Type B pancreatic cell (in vitro differentiated cells): Measurements from ENCODE around the gene MAPK11. TPM values are rescaled to one million over a fixed set of nuclear protein-coding genes. Genes with fewer than 3 reads are reported as not detected.

ENCODE experiments used
- DNase-seq: peaks from one replicate; pipeline ENCODE4 v3.0.0; 2021; ENCODE audit warnings: mixed read lengths; ENCODE audit not compliant: unreplicated experiment; ENCODE audit errors: extremely low spot score
- H3K27ac Mint-ChIP-seq: 2 replicates; pipeline ENCODE4 v1.8.0; 2021; ENCODE audit warnings: mild to moderate bottlenecking, mixed read lengths
- H3K27me3 Mint-ChIP-seq: 2 replicates; pipeline ENCODE4 v1.8.0; 2021; ENCODE audit warnings: mixed read lengths
- H3K36me3 Mint-ChIP-seq: 2 replicates; pipeline ENCODE4 v1.8.0; 2021; ENCODE audit warnings: mixed read lengths
- H3K4me1 Mint-ChIP-seq: one replicate; pipeline ENCODE4 v1.8.0; 2021; ENCODE audit warnings: mixed read lengths; ENCODE audit not compliant: unreplicated experiment
- H3K4me3 Mint-ChIP-seq: 2 replicates; pipeline ENCODE4 v1.8.0; 2021; ENCODE audit warnings: mild to moderate bottlenecking, mixed read lengths
- H3K9me3 Mint-ChIP-seq: 2 replicates; pipeline ENCODE4 v1.8.0; 2021; ENCODE audit warnings: mixed read lengths
- CTCF ChIP-seq: fragments of 200-600 bp; sonication (generic); conservative IDR thresholded peaks from 2 replicates; pipeline ENCODE4 v1.5.0; 2021; ENCODE audit warnings: antibody characterized with exemption, mild to moderate bottlenecking
- total RNA-seq: library from RNA; stranded (reverse); gene quantifications from 2 replicates; pipeline ENCODE4 v1.2.1, GENCODE V29; 2021; ENCODE audit warnings: low replicate concordance

MAPK11 gene
- total RNA-seq, 1 donor from 2014 or later: 7.4 TPM

GRCh38 chr22:50229370-50229769 lies 40.8 kb downstream of the MAPK11 start:
- Mint-ChIP-seq H3K4me1 (no peaks in the 10 kb centered on the region), H3K9me3 (no peaks in the 10 kb centered on the region), H3K27ac (no peak overlapping the region), H3K4me3 (no peak overlapping the region), H3K36me3 (no peaks in the 10 kb centered on the region), H3K27me3 (no peaks in the 10 kb centered on the region)
- DNase-seq: no peak
- no peak for TF ChIP-seq CTCF

DNA sequence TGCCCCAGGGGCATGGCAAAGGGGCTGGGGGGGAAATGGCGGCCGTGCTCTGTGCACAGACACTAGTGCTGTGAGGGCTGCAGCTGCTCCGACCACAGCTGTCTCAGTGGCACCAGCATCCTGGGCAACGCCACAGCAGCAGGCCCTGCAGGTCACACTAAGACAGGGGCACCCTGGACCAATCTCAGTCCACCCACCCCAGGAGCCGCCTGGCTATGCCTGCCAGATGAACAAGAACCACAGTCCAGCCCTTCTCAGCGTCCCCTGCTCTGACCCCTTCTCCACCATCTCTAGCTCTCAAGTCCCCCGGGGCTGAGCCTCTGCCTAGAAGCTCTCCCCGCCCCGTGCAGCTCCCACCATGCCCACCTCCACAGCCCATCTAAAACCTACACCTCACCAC lies 41.8 kb downstream of the MAPK11 start:
- H3K4me3 Mint-ChIP-seq: no peak overlapping the region
- no peaks in the 10 kb centered on the region for H3K9me3 Mint-ChIP-seq
- H3K27ac Mint-ChIP-seq: peak overlapping the region; percentile 59
- H3K4me1 Mint-ChIP-seq: no peaks in the 10 kb centered on the region
- no peak for TF ChIP-seq CTCF
- H3K36me3 Mint-ChIP-seq: no peaks in the 10 kb centered on the region
- no peak for DNase-seq
- H3K27me3 Mint-ChIP-seq: no peaks in the 10 kb centered on the region

DNA sequence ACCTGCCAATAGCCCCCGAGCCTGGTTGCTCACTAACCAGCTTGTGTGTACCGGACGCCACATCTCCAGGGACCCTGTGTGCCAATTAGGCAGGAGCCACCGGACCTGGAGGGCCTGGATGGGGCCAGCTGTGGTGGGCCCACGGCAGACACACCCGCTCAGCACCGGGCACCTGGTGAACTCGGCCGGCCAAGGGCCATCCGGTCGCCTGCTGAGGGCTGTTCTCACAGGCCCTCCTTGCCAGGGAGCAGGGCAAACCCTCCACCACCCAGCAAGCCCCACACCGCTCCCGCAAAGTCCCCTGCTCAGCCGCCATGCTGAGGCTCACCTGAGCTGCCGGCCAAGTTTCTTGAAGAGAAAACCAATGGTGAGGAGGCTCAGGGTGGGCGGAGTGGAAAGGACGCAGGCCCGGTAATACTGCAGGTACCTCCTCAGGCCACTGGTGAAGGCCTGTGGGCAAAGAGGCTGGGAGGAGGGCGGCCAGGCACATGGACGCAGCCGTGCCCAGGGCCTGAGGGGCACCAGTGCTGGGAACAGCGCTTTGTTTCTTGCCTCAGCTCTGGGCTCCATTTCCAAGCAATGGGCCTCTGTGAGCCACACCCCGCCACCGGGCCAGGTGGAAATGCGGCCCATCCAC lies 42.5 kb downstream of the MAPK11 start:
- no peaks in the 10 kb centered on the region for H3K4me1 Mint-ChIP-seq
- no peaks in the 10 kb centered on the region for H3K9me3 Mint-ChIP-seq
- H3K36me3 Mint-ChIP-seq: no peaks in the 10 kb centered on the region
- H3K27me3 Mint-ChIP-seq: no peaks in the 10 kb centered on the region
- no peak for DNase-seq
- H3K4me3 Mint-ChIP-seq: no peak overlapping the region
- TF ChIP-seq CTCF: no peak
- no peak overlapping the region for H3K27ac Mint-ChIP-seq

GRCh38 chr22:50226875-50227165 lies 43.4 kb downstream of the MAPK11 start:
- Mint-ChIP-seq H3K4me3 (no peak overlapping the region), H3K36me3 (no peaks in the 10 kb centered on the region)
- TF ChIP-seq CTCF: no peak

DNA sequence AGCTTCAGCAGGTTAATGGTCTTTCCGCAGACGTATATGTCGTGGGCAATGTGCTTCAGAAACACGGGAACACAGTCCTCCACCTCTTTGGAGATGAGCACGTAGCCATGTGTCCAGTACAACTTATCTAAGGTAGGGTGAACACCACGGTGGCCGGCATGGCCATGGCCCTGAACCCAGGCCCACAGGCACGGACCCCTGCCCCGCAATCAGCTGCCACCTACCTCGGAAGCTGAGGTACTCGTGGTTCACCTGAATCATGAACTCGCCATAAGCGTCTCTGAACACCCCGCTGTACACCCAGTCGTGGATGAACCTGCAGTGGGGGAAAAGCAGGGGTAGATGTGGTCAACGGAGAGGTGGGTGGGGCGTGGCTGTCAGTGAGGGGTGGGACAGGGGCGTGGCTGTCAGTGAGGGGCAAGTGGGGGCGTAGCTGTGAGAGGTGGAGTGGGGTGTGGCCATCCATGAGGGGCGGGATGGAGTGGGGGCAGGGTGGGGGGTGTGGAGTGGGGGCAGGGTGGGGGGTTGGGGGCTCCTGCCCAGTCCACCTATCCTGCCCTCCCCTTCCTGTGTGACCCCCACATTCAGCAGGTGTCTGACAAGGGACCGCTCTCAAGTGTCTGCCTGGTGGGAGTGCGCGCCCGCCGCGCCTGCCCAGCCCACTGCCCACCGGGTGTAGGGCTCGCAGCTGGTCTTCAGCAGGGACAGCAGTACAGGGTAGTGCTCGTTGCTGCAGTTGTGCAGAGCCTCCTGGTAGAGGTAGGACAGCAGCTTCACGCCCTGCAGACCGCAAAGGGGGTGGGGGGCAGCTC lies 43.9 kb downstream of the MAPK11 start:
- H3K4me3 Mint-ChIP-seq: no peak overlapping the region
- no peaks in the 10 kb centered on the region for H3K9me3 Mint-ChIP-seq
- H3K27me3 Mint-ChIP-seq: no peaks in the 10 kb centered on the region
- no peaks in the 10 kb centered on the region for H3K4me1 Mint-ChIP-seq
- DNase-seq: no peak
- H3K27ac Mint-ChIP-seq: no peak overlapping the region
- no peak for TF ChIP-seq CTCF
- no peaks in the 10 kb centered on the region for H3K36me3 Mint-ChIP-seq

More at GRCh38 chr22:50226875-50227165, 43.4 kb downstream of the MAPK11 start:
- no peak for DNase-seq
- Mint-ChIP-seq H3K27me3 (no peaks in the 10 kb centered on the region), H3K9me3 (no peaks in the 10 kb centered on the region), H3K27ac (no peak overlapping the region), H3K4me1 (no peaks in the 10 kb centered on the region)
